Testis (tissue), 3 donors: ENCODE data around the gene GPR82. TPM values are rescaled to one million over a fixed set of nuclear protein-coding genes. Genes with fewer than 3 reads are reported as not detected.

Experiments
- polyA plus RNA-seq: library from polyadenylated mRNA; stranded (reverse); fragments of 350-450 nt; fragmentation: Illumina TruSeq; extraction: RNeasy Lipid Tissue Mini Kit (QIAGEN cat#74804); gene quantifications from one replicate; pipeline ENCODE4 v1.2.3, GENCODE V29; 2014; ENCODE audit warnings: low read depth, low replicate concordance; ENCODE audit not compliant: insufficient read depth
- small RNA-seq, 2 donors: library from RNA; depleted of rRNA; stranded (forward); fragments of <200 nt; gene quantifications; one replicate each; pipeline ENCODE3, GENCODE V24; 2016
- total RNA-seq, 2 donors: library from RNA; depleted of rRNA; stranded (reverse); fragments of >200 nt; gene quantifications; one replicate each; pipeline ENCODE4 v1.2.3, GENCODE V29; 2016

GPR82 gene
- total and polyA plus RNA-seq, 3 donors from 2014 or later, result 0.16 to 0.31 TPM; not detected in 1

Small RNA genes lying within 50 kb of the gene (small RNA-seq; reads per million reads assigned to genes)
- 0 reads per million in 2 donors for gene RN7SL144P

Other genes with a start within 250 kb of the GPR82 start
- 1 to 10 TPM; 1.0 to 3.8 TPM for gene GPR34, start 35.2 kb upstream of the GPR82 start, total RNA-seq
- gene GPR34, start 35.2 kb upstream of the GPR82 start, polyA plus RNA-seq, result 3.5 TPM
- 10 to 100 TPM; 14.5 to 20.9 TPM for gene CASK, start 199.4 kb downstream of the GPR82 start, total RNA-seq
- gene CASK, start 199.4 kb downstream of the GPR82 start, polyA plus RNA-seq, result 8.5 TPM